PFSK-1 (cell line): ENCODE results near the gene RELL1.

Experiments
- FOXP2 ChIP-seq: optimal IDR thresholded peaks from 2 replicates; pipeline ENCODE3; 2011; ENCODE audit warnings: borderline replicate concordance, control low read depth, inconsistent platforms; ENCODE audit not compliant: insufficient read depth; ENCODE audit errors: extremely low read length, extremely low read depth
- POLR2AphosphoS5 ChIP-seq: IDR thresholded peaks from 2 replicates; pipeline ENCODE4 v1.6.1; 2012; ENCODE audit warnings: low read depth, mild to moderate bottlenecking, control low read depth, low read length, moderate library complexity
- SIN3A ChIP-seq: IDR thresholded peaks from 2 replicates; pipeline ENCODE4 v1.6.1; 2012; ENCODE audit warnings: mild to moderate bottlenecking, low read length, moderate library complexity, borderline replicate concordance; ENCODE audit not compliant: insufficient read depth
- TAF1 ChIP-seq: IDR thresholded peaks from 2 replicates; pipeline ENCODE4 v1.6.1; 2012; ENCODE audit warnings: low read length, control low read depth, borderline replicate concordance; ENCODE audit not compliant: insufficient read depth
- TF ChIP-seq, protein P1 (sequence below), 2 experiments: IDR thresholded peaks; 2 replicates each; pipeline versions ENCODE4 v1.6.1 to v1.8.0; 2011 to 2012; ENCODE audit warnings: low read depth in 2 of 2, low read length in 2 of 2, control low read depth in 1 of 2, inconsistent platforms in 1 of 2, mild to moderate bottlenecking in 1 of 2, moderate library complexity in 1 of 2; ENCODE audit not compliant: insufficient read depth in 1 of 2

The RELL1 gene

DNA sequence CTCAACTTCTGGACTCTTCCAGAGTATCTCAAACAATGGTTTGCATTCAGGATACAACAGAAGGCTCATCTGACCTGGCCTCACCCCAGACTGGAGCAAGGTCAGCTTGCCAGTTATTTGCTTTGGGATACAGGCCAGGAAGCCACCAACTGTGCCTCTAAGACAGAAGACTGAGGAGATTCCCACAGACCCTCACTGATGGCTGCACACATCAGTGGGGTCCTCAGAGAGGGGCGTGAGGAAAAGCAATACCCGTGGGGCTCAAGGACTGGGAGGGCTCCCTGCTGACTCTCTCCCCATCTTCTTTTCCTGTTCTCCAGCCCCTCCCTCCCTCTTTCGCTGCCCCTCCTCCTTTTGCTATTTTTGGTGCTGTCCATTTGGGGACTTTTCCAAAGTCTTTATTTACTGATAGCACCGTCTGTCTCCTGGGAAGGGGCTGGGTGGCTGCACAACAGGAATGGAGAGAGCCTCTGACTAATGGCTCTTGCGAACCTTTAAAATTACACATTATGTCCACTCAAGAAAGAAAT, 23.2 kb downstream of the RELL1 start:
- TF ChIP-seq, protein P1, sequence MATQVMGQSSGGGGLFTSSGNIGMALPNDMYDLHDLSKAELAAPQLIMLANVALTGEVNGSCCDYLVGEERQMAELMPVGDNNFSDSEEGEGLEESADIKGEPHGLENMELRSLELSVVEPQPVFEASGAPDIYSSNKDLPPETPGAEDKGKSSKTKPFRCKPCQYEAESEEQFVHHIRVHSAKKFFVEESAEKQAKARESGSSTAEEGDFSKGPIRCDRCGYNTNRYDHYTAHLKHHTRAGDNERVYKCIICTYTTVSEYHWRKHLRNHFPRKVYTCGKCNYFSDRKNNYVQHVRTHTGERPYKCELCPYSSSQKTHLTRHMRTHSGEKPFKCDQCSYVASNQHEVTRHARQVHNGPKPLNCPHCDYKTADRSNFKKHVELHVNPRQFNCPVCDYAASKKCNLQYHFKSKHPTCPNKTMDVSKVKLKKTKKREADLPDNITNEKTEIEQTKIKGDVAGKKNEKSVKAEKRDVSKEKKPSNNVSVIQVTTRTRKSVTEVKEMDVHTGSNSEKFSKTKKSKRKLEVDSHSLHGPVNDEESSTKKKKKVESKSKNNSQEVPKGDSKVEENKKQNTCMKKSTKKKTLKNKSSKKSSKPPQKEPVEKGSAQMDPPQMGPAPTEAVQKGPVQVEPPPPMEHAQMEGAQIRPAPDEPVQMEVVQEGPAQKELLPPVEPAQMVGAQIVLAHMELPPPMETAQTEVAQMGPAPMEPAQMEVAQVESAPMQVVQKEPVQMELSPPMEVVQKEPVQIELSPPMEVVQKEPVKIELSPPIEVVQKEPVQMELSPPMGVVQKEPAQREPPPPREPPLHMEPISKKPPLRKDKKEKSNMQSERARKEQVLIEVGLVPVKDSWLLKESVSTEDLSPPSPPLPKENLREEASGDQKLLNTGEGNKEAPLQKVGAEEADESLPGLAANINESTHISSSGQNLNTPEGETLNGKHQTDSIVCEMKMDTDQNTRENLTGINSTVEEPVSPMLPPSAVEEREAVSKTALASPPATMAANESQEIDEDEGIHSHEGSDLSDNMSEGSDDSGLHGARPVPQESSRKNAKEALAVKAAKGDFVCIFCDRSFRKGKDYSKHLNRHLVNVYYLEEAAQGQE (IDR thresholded peaks at IDR 0.05; ENCODE audit: insufficient read depth in 1 of 2, low read depth in 2 of 2, low read length in 2 of 2): no peak
- TF ChIP-seq FOXP2 (no peak), TAF1 (no peak), POLR2AphosphoS5 (no peak), SIN3A (no peak)

DNA sequence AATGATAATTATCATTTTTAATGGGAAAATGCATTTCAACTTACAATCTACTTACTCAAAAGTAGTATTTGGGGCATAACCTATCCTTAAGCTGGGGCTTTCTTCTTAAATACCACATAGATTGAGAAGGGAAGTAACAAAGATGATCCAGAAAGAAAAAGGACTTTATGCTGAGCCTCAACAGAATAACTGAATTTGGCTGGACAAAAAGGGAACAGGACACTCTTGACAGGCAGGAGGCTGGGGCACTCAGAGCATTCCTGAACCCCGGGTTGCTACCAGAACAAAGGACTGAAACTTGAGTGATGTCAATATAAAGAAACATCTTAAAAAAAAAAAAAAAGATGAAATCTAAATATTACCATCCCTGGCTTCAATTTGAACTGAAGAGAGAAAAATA, 23.9 kb downstream of the RELL1 start:
- TF ChIP-seq POLR2AphosphoS5: no peak
- TF ChIP-seq FOXP2: no peak
- TF ChIP-seq TAF1: no peak
- TF ChIP-seq SIN3A: no peak
- TF ChIP-seq, protein P1 (IDR thresholded peaks at IDR 0.05; ENCODE audit: insufficient read depth in 1 of 2, low read depth in 2 of 2, low read length in 2 of 2): no peak

DNA sequence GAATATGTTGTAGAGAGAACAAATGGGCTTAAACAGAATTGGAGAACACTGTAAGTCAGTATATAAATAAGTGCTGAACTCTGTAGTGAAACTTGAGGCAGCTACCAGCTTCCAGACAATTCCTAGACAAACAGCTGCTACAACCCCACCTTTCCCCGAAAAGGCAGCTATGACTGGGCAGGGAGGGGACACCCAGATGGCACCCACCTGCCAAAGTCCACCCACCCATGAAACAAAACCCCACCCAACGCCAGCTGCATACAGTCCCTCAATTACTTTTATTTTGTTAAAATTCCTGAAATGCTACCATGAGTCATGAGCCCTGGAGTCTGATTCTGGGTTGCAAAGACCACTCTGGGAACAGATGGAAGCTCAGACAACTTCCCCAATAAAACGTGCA, 24.4 kb downstream of the RELL1 start:
- TF ChIP-seq SIN3A (no peak), POLR2AphosphoS5 (no peak), FOXP2 (no peak)
- TF ChIP-seq, protein P1 (IDR thresholded peaks at IDR 0.05; ENCODE audit: insufficient read depth in 1 of 2, low read depth in 2 of 2, low read length in 2 of 2): no peak

DNA sequence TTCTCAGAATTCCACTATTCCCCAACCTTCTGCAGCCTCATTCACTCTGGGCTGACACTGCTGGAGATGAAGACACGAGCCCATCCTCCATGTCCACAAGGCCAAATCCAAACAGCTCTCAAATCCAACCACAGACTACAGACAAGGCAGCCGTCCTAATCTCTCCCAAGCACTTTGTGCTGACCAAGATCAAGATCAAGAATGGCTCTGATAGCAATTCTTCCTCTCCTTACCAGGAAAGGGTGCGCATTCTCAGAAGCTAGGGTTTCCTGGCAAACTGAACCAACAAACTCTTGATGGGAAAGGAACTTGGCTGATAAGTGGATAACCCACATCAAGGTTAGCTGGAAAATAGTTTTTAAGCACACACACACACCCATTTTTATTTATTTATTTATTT, 26.5 kb downstream of the RELL1 start:
- TF ChIP-seq FOXP2: no peak
- TF ChIP-seq, protein P1 (IDR thresholded peaks at IDR 0.05; ENCODE audit: insufficient read depth in 1 of 2, low read depth in 2 of 2, low read length in 2 of 2): no peak

DNA sequence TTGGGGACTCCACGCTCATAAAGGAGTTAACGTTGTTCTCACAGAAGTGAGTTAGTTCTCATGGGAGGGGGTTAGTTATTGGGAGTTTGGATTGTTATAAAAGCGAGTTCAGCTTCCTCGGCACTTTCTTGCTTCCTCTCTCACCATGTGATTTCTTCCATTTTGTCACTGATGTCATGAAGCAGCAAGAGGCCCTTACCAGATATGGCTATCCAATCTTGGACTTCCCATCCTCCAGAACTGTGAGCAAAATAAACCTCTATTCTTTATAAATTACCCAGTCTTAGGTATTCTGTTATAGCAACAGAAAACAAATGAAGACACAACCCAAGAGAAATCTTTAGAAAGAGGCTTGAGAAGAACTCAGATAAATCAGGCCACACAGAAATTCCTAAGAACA, 29.5 kb downstream of the RELL1 start:
- no peak for TF ChIP-seq TAF1
- TF ChIP-seq SIN3A: no peak
- TF ChIP-seq POLR2AphosphoS5: no peak
- TF ChIP-seq, protein P1 (IDR thresholded peaks at IDR 0.05; ENCODE audit: insufficient read depth in 1 of 2, low read depth in 2 of 2, low read length in 2 of 2): no peak
- no peak for TF ChIP-seq FOXP2
